ENCODE data around the gene PRSS50.

DNA sequence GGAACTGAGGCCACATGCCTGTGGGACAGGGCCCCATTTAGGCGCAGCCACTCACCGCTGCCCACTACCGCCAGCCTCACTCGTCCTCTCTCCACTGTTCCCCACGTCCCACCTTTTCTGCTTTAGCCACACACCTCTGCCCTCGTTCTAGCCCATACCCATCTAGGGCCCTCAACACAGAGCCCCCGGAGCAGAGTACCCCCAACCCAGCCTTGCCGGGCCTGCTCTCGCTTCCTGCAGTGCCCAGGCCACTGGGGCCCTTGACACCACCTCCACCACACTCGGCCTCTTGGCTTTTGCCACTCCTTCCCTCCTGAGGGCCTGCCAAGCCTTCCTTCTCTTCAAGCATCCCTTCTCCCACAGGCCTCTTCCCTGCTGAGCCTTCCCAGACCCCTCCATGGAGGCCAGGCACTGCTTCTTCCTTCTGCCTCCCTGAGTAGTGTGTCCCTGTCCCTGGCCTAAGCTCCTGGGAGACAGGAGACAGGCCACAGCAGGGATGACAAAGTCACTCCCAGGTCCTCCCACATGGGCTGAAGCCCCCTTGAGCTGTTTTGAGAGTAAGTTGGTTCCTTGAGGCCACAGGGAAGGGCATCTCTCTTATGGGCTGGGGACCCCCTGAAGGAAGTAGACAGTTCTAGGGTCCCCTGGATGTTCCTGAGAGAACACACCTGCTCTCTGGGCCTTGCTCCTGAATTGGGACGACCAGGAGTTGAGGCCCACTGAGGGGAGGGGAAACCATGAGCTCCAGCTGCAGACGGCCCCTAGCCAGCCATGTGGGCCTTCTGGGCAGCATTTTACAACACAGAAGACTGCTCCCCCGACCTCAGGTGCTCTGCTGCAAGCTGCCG lies 4.4 kb downstream of the PRSS50 start:
- TF ChIP-seq POLR2A (IDR thresholded peaks at IDR 0.05; ENCODE audit: borderline replicate concordance, extremely low read depth, insufficient read depth, insufficient read length), result no peak
- TF ChIP-seq CBX3 (IDR thresholded peaks at IDR 0.05; ENCODE audit: low read depth), result no peak
- TF ChIP-seq, protein P1, sequence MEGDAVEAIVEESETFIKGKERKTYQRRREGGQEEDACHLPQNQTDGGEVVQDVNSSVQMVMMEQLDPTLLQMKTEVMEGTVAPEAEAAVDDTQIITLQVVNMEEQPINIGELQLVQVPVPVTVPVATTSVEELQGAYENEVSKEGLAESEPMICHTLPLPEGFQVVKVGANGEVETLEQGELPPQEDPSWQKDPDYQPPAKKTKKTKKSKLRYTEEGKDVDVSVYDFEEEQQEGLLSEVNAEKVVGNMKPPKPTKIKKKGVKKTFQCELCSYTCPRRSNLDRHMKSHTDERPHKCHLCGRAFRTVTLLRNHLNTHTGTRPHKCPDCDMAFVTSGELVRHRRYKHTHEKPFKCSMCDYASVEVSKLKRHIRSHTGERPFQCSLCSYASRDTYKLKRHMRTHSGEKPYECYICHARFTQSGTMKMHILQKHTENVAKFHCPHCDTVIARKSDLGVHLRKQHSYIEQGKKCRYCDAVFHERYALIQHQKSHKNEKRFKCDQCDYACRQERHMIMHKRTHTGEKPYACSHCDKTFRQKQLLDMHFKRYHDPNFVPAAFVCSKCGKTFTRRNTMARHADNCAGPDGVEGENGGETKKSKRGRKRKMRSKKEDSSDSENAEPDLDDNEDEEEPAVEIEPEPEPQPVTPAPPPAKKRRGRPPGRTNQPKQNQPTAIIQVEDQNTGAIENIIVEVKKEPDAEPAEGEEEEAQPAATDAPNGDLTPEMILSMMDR (IDR thresholded peaks at IDR 0.05 in 2 of 3, conservative IDR thresholded peaks at IDR 0.05 in 1 of 3; ENCODE audit: borderline replicate concordance in 1 of 3, insufficient read depth in 1 of 3, low read depth in 2 of 3, low read length in 2 of 3), result no peak
- no peak for TF ChIP-seq EGR1 (IDR thresholded peaks at IDR 0.05; ENCODE audit: low read depth)
- TF ChIP-seq, protein P2, sequence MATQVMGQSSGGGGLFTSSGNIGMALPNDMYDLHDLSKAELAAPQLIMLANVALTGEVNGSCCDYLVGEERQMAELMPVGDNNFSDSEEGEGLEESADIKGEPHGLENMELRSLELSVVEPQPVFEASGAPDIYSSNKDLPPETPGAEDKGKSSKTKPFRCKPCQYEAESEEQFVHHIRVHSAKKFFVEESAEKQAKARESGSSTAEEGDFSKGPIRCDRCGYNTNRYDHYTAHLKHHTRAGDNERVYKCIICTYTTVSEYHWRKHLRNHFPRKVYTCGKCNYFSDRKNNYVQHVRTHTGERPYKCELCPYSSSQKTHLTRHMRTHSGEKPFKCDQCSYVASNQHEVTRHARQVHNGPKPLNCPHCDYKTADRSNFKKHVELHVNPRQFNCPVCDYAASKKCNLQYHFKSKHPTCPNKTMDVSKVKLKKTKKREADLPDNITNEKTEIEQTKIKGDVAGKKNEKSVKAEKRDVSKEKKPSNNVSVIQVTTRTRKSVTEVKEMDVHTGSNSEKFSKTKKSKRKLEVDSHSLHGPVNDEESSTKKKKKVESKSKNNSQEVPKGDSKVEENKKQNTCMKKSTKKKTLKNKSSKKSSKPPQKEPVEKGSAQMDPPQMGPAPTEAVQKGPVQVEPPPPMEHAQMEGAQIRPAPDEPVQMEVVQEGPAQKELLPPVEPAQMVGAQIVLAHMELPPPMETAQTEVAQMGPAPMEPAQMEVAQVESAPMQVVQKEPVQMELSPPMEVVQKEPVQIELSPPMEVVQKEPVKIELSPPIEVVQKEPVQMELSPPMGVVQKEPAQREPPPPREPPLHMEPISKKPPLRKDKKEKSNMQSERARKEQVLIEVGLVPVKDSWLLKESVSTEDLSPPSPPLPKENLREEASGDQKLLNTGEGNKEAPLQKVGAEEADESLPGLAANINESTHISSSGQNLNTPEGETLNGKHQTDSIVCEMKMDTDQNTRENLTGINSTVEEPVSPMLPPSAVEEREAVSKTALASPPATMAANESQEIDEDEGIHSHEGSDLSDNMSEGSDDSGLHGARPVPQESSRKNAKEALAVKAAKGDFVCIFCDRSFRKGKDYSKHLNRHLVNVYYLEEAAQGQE (IDR thresholded peaks at IDR 0.05; ENCODE audit: low read depth), result no peak
- no peak for TF ChIP-seq SRF (IDR thresholded peaks at IDR 0.05; ENCODE audit: low read depth)
- no peak for TF ChIP-seq JUND (IDR thresholded peaks at IDR 0.05)
- TF ChIP-seq, protein P3, sequence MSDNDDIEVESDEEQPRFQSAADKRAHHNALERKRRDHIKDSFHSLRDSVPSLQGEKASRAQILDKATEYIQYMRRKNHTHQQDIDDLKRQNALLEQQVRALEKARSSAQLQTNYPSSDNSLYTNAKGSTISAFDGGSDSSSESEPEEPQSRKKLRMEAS (IDR thresholded peaks at IDR 0.05), result no peak
- TF ChIP-seq EZH2 (IDR thresholded peaks at IDR 0.05), result no peak
- TF ChIP-seq SP1 (IDR thresholded peaks at IDR 0.05; ENCODE audit: low read depth), result no peak
- TF ChIP-seq POLR2AphosphoS5 (IDR thresholded peaks at IDR 0.05; ENCODE audit: low read depth, low read length), result no peak
- no peak for TF ChIP-seq CEBPB (IDR thresholded peaks at IDR 0.05; ENCODE audit: low read depth)
